RWPE1 (cell line): ENCODE measurements around the gene UIMC1.

Experiments used
- CTCF ChIA-PET: fragments of 350-600 bp; sonication (Branson Sonifier 250); formaldehyde crosslinking; extraction: SDS; loops from one replicate; lab custom pipeline; 2021; lab: Yijun Ruan, JAX
- POLR2A ChIA-PET: fragments of 400-600 bp; formaldehyde crosslinking; extraction: SDS; loops from one replicate; lab custom pipeline; 2020; ENCODE audit warnings: antibody characterized with exemption; ENCODE audit not compliant: low non-redundant PET; lab: Yijun Ruan, JAX
- DNase-seq: peaks from one replicate; pipeline ENCODE4 v3.0.0; 2012; ENCODE audit warnings: low spot score
- H3K27ac ChIP-seq: fragments of 450-650 bp; 2 replicates; pipeline ENCODE4 v1.5.1; 2017
- TF ChIP-seq, protein P1 (sequence below): fragments of 450-650 bp; conservative IDR thresholded peaks from 2 replicates; pipeline ENCODE4 v1.5.1; 2017; ENCODE audit warnings: low read depth, mild to moderate bottlenecking

UIMC1 gene

DNA sequence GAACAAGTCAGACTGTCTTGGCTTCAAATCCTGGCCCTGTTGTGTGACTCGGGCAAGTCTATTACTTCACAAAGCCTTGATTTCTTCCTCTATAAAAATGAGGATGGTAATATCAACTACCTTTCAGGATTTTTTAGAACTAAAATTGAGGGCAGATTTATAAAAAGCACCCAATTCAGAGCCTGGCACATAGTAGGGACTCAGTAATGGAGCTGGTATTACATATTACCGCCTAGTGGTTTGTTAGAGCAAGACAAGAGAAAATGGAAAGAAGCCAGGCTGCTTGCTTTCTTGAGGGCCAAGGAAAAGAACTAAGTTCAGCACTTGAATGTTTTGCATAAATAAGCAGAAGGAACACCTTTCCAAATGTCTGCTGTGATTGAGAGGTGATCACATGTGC, 35.4 kb upstream of the UIMC1 start:
- TF ChIP-seq, protein P1, sequence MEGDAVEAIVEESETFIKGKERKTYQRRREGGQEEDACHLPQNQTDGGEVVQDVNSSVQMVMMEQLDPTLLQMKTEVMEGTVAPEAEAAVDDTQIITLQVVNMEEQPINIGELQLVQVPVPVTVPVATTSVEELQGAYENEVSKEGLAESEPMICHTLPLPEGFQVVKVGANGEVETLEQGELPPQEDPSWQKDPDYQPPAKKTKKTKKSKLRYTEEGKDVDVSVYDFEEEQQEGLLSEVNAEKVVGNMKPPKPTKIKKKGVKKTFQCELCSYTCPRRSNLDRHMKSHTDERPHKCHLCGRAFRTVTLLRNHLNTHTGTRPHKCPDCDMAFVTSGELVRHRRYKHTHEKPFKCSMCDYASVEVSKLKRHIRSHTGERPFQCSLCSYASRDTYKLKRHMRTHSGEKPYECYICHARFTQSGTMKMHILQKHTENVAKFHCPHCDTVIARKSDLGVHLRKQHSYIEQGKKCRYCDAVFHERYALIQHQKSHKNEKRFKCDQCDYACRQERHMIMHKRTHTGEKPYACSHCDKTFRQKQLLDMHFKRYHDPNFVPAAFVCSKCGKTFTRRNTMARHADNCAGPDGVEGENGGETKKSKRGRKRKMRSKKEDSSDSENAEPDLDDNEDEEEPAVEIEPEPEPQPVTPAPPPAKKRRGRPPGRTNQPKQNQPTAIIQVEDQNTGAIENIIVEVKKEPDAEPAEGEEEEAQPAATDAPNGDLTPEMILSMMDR: no peak
- POLR2A ChIA-PET: no interaction called here
- CTCF ChIA-PET: interaction anchor here (1.2 kb wide), 1 partner anchor 30 kb away, joined by 3 read pairs; no protein-coding TSS in a partner anchor
- no peak overlapping the region for H3K27ac ChIP-seq
- no peak for DNase-seq

DNA sequence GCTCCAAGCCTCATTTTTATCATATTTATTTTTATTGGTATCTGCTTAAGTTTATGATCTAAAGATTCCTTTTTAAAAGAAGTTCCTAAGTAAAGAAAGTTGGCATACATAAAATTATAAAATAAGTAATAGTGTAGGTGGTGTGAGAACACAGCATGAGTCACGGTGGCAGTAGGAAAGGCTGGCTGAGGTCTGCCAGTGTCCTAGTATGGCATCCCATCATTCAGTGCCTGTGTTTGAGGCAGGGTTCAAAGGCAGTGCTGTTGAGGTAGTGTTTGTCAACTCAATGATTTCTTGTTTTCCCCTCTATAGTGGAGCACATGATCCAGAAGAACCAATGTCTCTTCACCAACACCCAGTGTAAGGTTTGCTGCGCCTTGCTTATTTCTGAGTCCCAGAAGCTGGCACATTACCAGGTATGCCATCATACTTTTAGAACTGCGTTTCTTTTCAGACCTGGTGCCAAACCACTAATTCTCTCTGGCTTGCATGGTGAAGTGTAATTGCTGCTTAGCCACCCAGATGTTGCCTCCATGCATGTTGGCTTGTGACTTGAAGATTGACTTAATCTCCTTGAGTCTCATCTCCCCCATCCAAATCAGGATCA, 34.3 kb upstream of the UIMC1 start:
- DNase-seq: no peak
- CTCF ChIA-PET: interaction anchor here (1.2 kb wide), 1 partner anchor 31 kb away, joined by 3 read pairs; no protein-coding TSS in a partner anchor
- TF ChIP-seq, protein P1: no peak
- POLR2A ChIA-PET: no interaction called here
- peak overlapping the region; percentile 73 for H3K27ac ChIP-seq

DNA sequence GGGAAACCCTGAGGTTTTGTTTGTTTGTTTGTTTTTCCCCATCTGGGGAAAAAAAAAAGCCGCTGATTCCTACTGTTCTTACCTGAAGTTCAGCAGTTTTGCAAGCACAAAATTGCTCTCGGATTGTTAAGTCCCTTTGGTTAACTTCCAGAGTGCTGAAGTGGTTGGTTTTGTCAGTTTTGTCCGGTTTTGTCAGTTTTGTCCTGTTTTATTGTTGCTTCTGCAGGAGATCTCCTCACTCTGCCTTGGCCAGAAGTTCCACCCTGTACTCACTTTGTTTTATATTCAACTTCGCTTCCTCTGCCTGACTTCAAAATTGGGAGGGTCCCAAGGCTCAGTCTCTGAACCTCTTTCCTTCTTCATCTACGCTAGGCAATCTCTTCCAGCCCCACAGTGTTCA, 30.3 kb upstream of the UIMC1 start:
- DNase-seq: no peak
- no peak overlapping the region for H3K27ac ChIP-seq
- ChIA-PET CTCF (interaction anchor here (1.0 kb wide), 1 partner anchor 15 kb away, joined by 3 read pairs; the partner anchor contains the start of gene ZNF346), POLR2A (no interaction called here)
- TF ChIP-seq, protein P1: no peak

DNA sequence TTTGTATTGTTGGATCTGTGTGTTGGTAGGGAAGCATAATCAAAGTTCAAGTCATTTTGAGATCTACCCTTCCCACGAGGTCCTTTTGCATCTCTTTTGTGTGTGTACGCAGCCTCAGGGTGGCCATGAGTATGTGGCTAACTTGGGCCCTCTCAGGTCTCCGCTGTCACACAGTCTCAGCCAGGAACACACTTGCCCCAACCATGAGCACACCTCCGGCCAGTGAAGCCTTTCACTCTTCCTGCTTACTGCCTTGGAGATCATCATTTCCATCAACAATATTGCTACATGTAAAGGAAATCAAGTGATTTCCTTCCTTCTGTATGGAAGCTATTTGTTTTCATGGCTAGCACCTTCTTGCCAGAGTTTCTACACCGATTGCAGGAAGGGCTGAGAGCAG, 29.9 kb upstream of the UIMC1 start:
- H3K27ac ChIP-seq: no peak overlapping the region
- POLR2A ChIA-PET: no interaction called here
- DNase-seq: no peak
- TF ChIP-seq, protein P1: no peak
- CTCF ChIA-PET: no interaction called here

DNA sequence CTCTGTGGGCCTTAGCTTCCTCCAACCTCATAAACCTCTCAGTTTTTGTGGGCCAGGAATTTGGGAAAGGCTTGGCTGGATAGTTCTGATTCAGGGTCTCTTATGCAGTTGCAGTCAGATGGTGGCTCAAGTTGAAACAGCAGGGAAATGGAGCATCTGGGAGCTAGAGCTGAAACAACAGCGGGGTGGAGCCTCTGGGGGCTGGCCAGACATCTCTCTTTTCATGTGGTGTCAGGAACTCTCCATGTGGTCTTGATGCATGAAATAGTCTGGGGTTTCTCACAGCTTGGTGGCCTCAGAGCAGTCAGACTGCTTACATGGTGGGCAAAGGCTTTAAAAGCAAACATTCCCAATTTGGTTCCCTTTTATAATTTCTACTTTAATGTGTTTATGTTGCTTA, 29.4 kb upstream of the UIMC1 start:
- no peak for DNase-seq
- ChIA-PET CTCF (no interaction called here), POLR2A (no interaction called here)
- TF ChIP-seq, protein P1: no peak
- H3K27ac ChIP-seq: no peak overlapping the region

DNA sequence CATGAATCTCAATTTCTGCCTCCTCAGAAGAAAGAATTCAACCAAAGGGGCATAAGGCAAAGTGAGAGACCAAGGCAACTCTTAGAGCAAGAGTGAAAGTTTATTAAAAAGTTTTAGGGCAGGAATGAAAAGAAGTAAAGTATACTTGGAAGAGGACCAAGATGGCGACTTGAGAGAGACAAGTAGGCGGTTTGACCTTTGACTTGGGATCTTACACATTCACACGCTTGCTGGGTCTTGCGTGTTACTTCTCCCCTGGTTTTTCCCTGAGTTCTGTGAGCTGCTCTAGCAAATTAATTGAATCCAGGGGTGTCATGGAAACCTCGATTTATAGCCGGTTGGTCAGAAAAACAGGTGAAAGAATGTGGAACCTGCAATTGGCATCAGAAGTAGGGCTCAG, 22.9 kb upstream of the UIMC1 start:
- POLR2A ChIA-PET: no interaction called here
- H3K27ac ChIP-seq: no peak overlapping the region
- DNase-seq: no peak
- CTCF ChIA-PET: no interaction called here
- TF ChIP-seq, protein P1: no peak
